SJSA1 (cell line): Measurements from ENCODE around the gene DOCK4. TPM values are rescaled to one million over a fixed set of nuclear protein-coding genes. Genes with fewer than 3 reads are reported as not detected.

Experiments used
- DNase-seq, 2 experiments: peaks; one replicate each; pipeline ENCODE4 v3.0.0-alpha.2; 2015 to 2020; ENCODE audit warnings: low spot score in 2 of 2, low read depth in 1 of 2
- H3K27ac ChIP-seq: fragments of 250-450 bp; sonication (Bioruptor Pico); 2 replicates; pipeline ENCODE4 v1.5.1; 2020; ENCODE audit warnings: mild to moderate bottlenecking, moderate library complexity
- H3K27me3 ChIP-seq: fragments of 250-450 bp; sonication (Bioruptor Pico); replicated peaks from 2 replicates; pipeline ENCODE4 v1.5.1; 2020; ENCODE audit warnings: mild to moderate bottlenecking, moderate library complexity
- H3K36me3 ChIP-seq: fragments of 250-450 bp; sonication (Bioruptor Pico); 2 replicates; pipeline ENCODE4 v1.5.1; 2020; ENCODE audit warnings: mild to moderate bottlenecking
- H3K4me1 ChIP-seq: fragments of 250-450 bp; sonication (Bioruptor Pico); replicated peaks from 2 replicates; pipeline ENCODE4 v1.6.1; 2021; ENCODE audit warnings: mild to moderate bottlenecking
- H3K4me3 ChIP-seq: fragments of 250-450 bp; sonication (Bioruptor Pico); 2 replicates; pipeline ENCODE4 v1.5.1; 2020; ENCODE audit warnings: mild to moderate bottlenecking
- H3K9me3 ChIP-seq: fragments of 250-450 bp; sonication (Bioruptor Pico); replicated peaks from 2 replicates; pipeline ENCODE4 v1.5.1; 2020; ENCODE audit warnings: mild to moderate bottlenecking
- total RNA-seq: library from RNA; depleted of rRNA; stranded (reverse); fragments of >200 nt; shearing (Covaris generic); gene quantifications from 2 replicates; pipeline ENCODE4 v1.2.3, GENCODE V29; 2014

DOCK4 gene
- total RNA-seq, 1 experiment from 2014 or later = 1.3 TPM

- Histone ChIP-seq H3K4me3 (no peak overlapping the region), H3K9me3 (0 out of 2 replicates have a peak, but pooled peaks cover 2% of the 10 kb centered on the region), H3K36me3 (no peaks in the 10 kb centered on the region), H3K4me1 (no peaks in the 10 kb centered on the region), H3K27ac (no peak overlapping the region), H3K27me3 (no peaks in the 10 kb centered on the region)
- DNase-seq = no peak
Observed at GRCh38 chr7:111954474-111955381, 251.5 kb downstream of the DOCK4 start.

- no peaks in the 10 kb centered on the region for H3K36me3 ChIP-seq
- H3K27me3 ChIP-seq = no peaks in the 10 kb centered on the region
- no peak overlapping the region for H3K27ac ChIP-seq
Observed at GRCh38 chr7:111954056-111954455, 252.1 kb downstream of the DOCK4 start.

GRCh38 chr7:111953611-111954010, 252.6 kb downstream of the DOCK4 start:
- Histone ChIP-seq H3K4me1 (no peaks in the 10 kb centered on the region), H3K36me3 (no peaks in the 10 kb centered on the region), H3K27ac (no peak overlapping the region), H3K4me3 (no peak overlapping the region), H3K27me3 (no peaks in the 10 kb centered on the region), H3K9me3 (0 out of 2 replicates have a peak, but pooled peaks cover 2% of the 10 kb centered on the region)
- DNase-seq = no peak

More at GRCh38 chr7:111954056-111954455, 252.1 kb downstream of the DOCK4 start:
- Histone ChIP-seq H3K4me3 (no peak overlapping the region), H3K4me1 (no peaks in the 10 kb centered on the region), H3K9me3 (0 out of 2 replicates have a peak, but pooled peaks cover 2% of the 10 kb centered on the region)
- DNase-seq = no peak

GRCh38 chr7:111952783-111953182, 253.4 kb downstream of the DOCK4 start:
- H3K4me1 ChIP-seq = no peaks in the 10 kb centered on the region

GRCh38 chr7:111951052-111951451, 255.1 kb downstream of the DOCK4 start:
- Histone ChIP-seq H3K4me3 (no peak overlapping the region), H3K4me1 (no peaks in the 10 kb centered on the region), H3K27ac (no peak overlapping the region), H3K9me3 (0 out of 2 replicates have a peak, but pooled peaks cover 2% of the 10 kb centered on the region), H3K27me3 (no peaks in the 10 kb centered on the region), H3K36me3 (no peaks in the 10 kb centered on the region)
- no peak for DNase-seq

More at GRCh38 chr7:111952783-111953182, 253.4 kb downstream of the DOCK4 start:
- H3K27me3 ChIP-seq = no peaks in the 10 kb centered on the region
- 0 out of 2 replicates have a peak, but pooled peaks cover 2% of the 10 kb centered on the region for H3K9me3 ChIP-seq
- no peak for DNase-seq
- H3K27ac ChIP-seq = no peak overlapping the region
- no peak overlapping the region for H3K4me3 ChIP-seq
- no peaks in the 10 kb centered on the region for H3K36me3 ChIP-seq

- Histone ChIP-seq H3K27ac (no peak overlapping the region), H3K36me3 (no peaks in the 10 kb centered on the region), H3K4me1 (no peaks in the 10 kb centered on the region), H3K27me3 (no peaks in the 10 kb centered on the region), H3K9me3 (0 out of 2 replicates have a peak, but pooled peaks cover 7% of the 10 kb centered on the region), H3K4me3 (no peak overlapping the region)
- no peak for DNase-seq
Observed at GRCh38 chr7:111942450-111943081, 263.6 kb downstream of the DOCK4 start.

GRCh38 chr7:111937163-111937562, 269.0 kb downstream of the DOCK4 start:
- H3K4me3 ChIP-seq = no peak overlapping the region
- H3K27me3 ChIP-seq = no peaks in the 10 kb centered on the region
- DNase-seq = no peak
- no peaks in the 10 kb centered on the region for H3K36me3 ChIP-seq
- H3K4me1 ChIP-seq = no peaks in the 10 kb centered on the region
- no peak overlapping the region for H3K27ac ChIP-seq
- 0 out of 2 replicates have a peak, but pooled peaks cover 6% of the 10 kb centered on the region for H3K9me3 ChIP-seq

- Histone ChIP-seq H3K4me3 (no peak overlapping the region), H3K36me3 (no peaks in the 10 kb centered on the region), H3K27ac (no peak overlapping the region), H3K9me3 (0 out of 2 replicates have a peak, but pooled peaks cover 6% of the 10 kb centered on the region), H3K27me3 (no peaks in the 10 kb centered on the region), H3K4me1 (no peaks in the 10 kb centered on the region)
- no peak for DNase-seq
Observed at GRCh38 chr7:111933609-111934008, 272.6 kb downstream of the DOCK4 start.

GRCh38 chr7:111931958-111932357, 274.2 kb downstream of the DOCK4 start:
- DNase-seq = no peak
- Histone ChIP-seq H3K27me3 (no peaks in the 10 kb centered on the region), H3K4me3 (no peak overlapping the region), H3K9me3 (0 out of 2 replicates have a peak, but pooled peaks cover 3% of the 10 kb centered on the region), H3K36me3 (no peaks in the 10 kb centered on the region), H3K4me1 (no peaks in the 10 kb centered on the region), H3K27ac (no peak overlapping the region)

- Histone ChIP-seq H3K4me1 (no peaks in the 10 kb centered on the region), H3K27ac (no peak overlapping the region), H3K36me3 (no peaks in the 10 kb centered on the region), H3K27me3 (no peaks in the 10 kb centered on the region), H3K9me3 (0 out of 2 replicates have a peak, but pooled peaks cover 3% of the 10 kb centered on the region), H3K4me3 (no peak overlapping the region)
- no peak for DNase-seq
Observed at GRCh38 chr7:111931016-111931517, 275.1 kb downstream of the DOCK4 start.

GRCh38 chr7:111929264-111929663, 276.9 kb downstream of the DOCK4 start:
- Histone ChIP-seq H3K9me3 (0 out of 2 replicates have a peak, but pooled peaks cover 3% of the 10 kb centered on the region), H3K4me1 (no peaks in the 10 kb centered on the region), H3K4me3 (no peak overlapping the region), H3K27ac (no peak overlapping the region), H3K27me3 (no peaks in the 10 kb centered on the region), H3K36me3 (no peaks in the 10 kb centered on the region)
- no peak for DNase-seq

- no peak for DNase-seq
- Histone ChIP-seq H3K36me3 (no peaks in the 10 kb centered on the region), H3K27ac (no peak overlapping the region), H3K9me3 (0 out of 2 replicates have a peak, but pooled peaks cover under 1% of the 10 kb centered on the region), H3K27me3 (no peaks in the 10 kb centered on the region), H3K4me1 (no peaks in the 10 kb centered on the region), H3K4me3 (no peak overlapping the region)
Observed at GRCh38 chr7:111927353-111928019, 278.7 kb downstream of the DOCK4 start.

- no peaks in the 10 kb centered on the region for H3K9me3 ChIP-seq
- H3K4me3 ChIP-seq = no peak overlapping the region
- no peak for DNase-seq
- peaks cover 10% of the 10 kb centered on the region for H3K4me1 ChIP-seq
- H3K27ac ChIP-seq = no peak overlapping the region
- no peaks in the 10 kb centered on the region for H3K27me3 ChIP-seq
- no peaks in the 10 kb centered on the region for H3K36me3 ChIP-seq
Observed at GRCh38 chr7:111920329-111920728, 285.9 kb downstream of the DOCK4 start.
